OCI-LY7 (cell line): ENCODE results near the gene CUL2. TPM values are rescaled to one million over a fixed set of nuclear protein-coding genes. Genes with fewer than 3 reads are reported as not detected.

Experiments used
- BruUV-seq: library from RNA; stranded (reverse); fragments of 400-500 nt; replicated peaks from 2 replicates; lab custom pipeline; 2021; lab: Mats Ljungman, UMichigan
- CTCF ChIA-PET: fragments of 300-600 bp; sonication (Branson Sonifier 250); formaldehyde crosslinking; loops from one replicate; lab custom pipeline; 2022; ENCODE audit warnings: antibody characterized with exemption; ENCODE audit not compliant: unreplicated experiment; lab: Charles Lee
- POLR2A ChIA-PET: fragments of 300-600 bp; sonication (Branson Sonifier 250); formaldehyde crosslinking; loops from one replicate; lab custom pipeline; 2022; ENCODE audit warnings: antibody characterized with exemption; lab: Charles Lee
- DNase-seq: peaks from one replicate; pipeline ENCODE4 v3.0.0-alpha.2; 2015; ENCODE audit warnings: low spot score
- H2AFZ ChIP-seq: fragments of 200-600 bp; sonication (generic), shearing (Covaris generic); 2 replicates; pipeline ENCODE4 v1.6.1; 2014; ENCODE audit warnings: mild to moderate bottlenecking, antibody characterized with exemption, low read length, moderate library complexity
- H3K27ac ChIP-seq: fragments of 200-600 bp; sonication (generic); 2 replicates; pipeline ENCODE4 v1.5.1; 2014; ENCODE audit warnings: mixed run types, low read depth, mild to moderate bottlenecking, moderate library complexity, low read length, inconsistent platforms; ENCODE audit not compliant: poor library complexity, severe bottlenecking
- H3K36me3 ChIP-seq: fragments of 200-600 bp; sonication (generic); 2 replicates; pipeline ENCODE4 v1.6.1; 2014; ENCODE audit warnings: mild to moderate bottlenecking, antibody characterized with exemption, low read length, moderate library complexity, mixed read lengths; ENCODE audit not compliant: insufficient read depth
- H3K4me1 ChIP-seq: fragments of 200-600 bp; sonication (generic); 2 replicates; pipeline ENCODE4 v1.5.1; 2014; ENCODE audit warnings: mild to moderate bottlenecking, low read length; ENCODE audit not compliant: insufficient read depth, poor library complexity, severe bottlenecking
- H3K4me2 ChIP-seq: fragments of 200-600 bp; sonication (generic); 2 replicates; pipeline ENCODE4 v1.6.1; 2014; ENCODE audit warnings: mild to moderate bottlenecking, low read length
- H3K4me3 ChIP-seq: fragments of 200-600 bp; sonication (generic); 2 replicates; pipeline ENCODE4 v1.5.1; 2014; ENCODE audit warnings: mild to moderate bottlenecking, low read depth, low read length; ENCODE audit not compliant: poor library complexity, severe bottlenecking
- H3K79me2 ChIP-seq: fragments of 200-600 bp; sonication (generic); 2 replicates; pipeline ENCODE4 v1.6.1; 2016; ENCODE audit warnings: low read depth, mild to moderate bottlenecking, low read length, moderate library complexity, mixed read lengths; ENCODE audit not compliant: insufficient read depth
- H3K9me2 ChIP-seq: fragments of 200-600 bp; sonication (generic); 2 replicates; pipeline ENCODE4 v1.6.1; 2016; ENCODE audit warnings: mild to moderate bottlenecking, low read length, mixed read lengths; ENCODE audit not compliant: insufficient read depth
- H3K9me3 ChIP-seq: fragments of 200-600 bp; sonication (generic); 2 replicates; pipeline ENCODE4 v1.6.1; 2014; ENCODE audit warnings: mild to moderate bottlenecking, mixed run types, low read length, mixed read lengths
- H4K20me1 ChIP-seq: fragments of 200-600 bp; sonication (generic); 2 replicates; pipeline ENCODE4 v1.6.1; 2014; ENCODE audit warnings: mild to moderate bottlenecking, antibody characterized with exemption, low read length, moderate library complexity, mixed read lengths; ENCODE audit not compliant: insufficient read depth
- EZH2phosphoT487 ChIP-seq: fragments of 200-600 bp; sonication (generic); IDR thresholded peaks from 2 replicates; pipeline ENCODE4 v1.6.1; 2018; ENCODE audit warnings: low read depth, borderline replicate concordance, mild to moderate bottlenecking, mixed run types, antibody characterized with exemption, low read length, moderate library complexity, mixed read lengths
- intact Hi-C: fragments of 100-400 bp; cut with micrococcal nuclease; formaldehyde crosslinking; loops from one replicate; pipeline ENCODE4 v1.10.0; 2022; ENCODE audit not compliant: unreplicated experiment
- total RNA-seq, 2 experiments: library from RNA; depleted of rRNA in 1 of 2; stranded (reverse); fragments of >200 nt in 1 of 2; shearing (Covaris generic) in 1 of 2; gene quantifications; 2 replicates each; pipeline ENCODE4 v1.2.3, GENCODE V29; 2014 to 2022
- TF ChIP-seq, protein P1 (sequence below): fragments of 200-600 bp; sonication (generic); conservative IDR thresholded peaks from 2 replicates; pipeline ENCODE4 v1.5.1; 2014; ENCODE audit warnings: mild to moderate bottlenecking, antibody characterized with exemption, low read length, moderate library complexity, mixed read lengths

Gene CUL2
- total RNA-seq, 2 experiments from 2014 or later, result 25.5 to 40.4 TPM

GRCh38 chr10:34967335-34967880 is 122.7 kb downstream of the CUL2 start:
- H3K4me3 ChIP-seq, result no peak overlapping the region
- no peaks in the 10 kb centered on the region for H3K9me2 ChIP-seq
- no peak overlapping the region for H2AFZ ChIP-seq
- POLR2A ChIA-PET, result no interaction called here
- H3K79me2 ChIP-seq, result no peaks in the 10 kb centered on the region
- no peak overlapping the region for H3K27ac ChIP-seq
- H3K36me3 ChIP-seq, result no peaks in the 10 kb centered on the region
- intact Hi-C loops, result no loop called here
- no peak for TF ChIP-seq EZH2phosphoT487
- TF ChIP-seq, protein P1, sequence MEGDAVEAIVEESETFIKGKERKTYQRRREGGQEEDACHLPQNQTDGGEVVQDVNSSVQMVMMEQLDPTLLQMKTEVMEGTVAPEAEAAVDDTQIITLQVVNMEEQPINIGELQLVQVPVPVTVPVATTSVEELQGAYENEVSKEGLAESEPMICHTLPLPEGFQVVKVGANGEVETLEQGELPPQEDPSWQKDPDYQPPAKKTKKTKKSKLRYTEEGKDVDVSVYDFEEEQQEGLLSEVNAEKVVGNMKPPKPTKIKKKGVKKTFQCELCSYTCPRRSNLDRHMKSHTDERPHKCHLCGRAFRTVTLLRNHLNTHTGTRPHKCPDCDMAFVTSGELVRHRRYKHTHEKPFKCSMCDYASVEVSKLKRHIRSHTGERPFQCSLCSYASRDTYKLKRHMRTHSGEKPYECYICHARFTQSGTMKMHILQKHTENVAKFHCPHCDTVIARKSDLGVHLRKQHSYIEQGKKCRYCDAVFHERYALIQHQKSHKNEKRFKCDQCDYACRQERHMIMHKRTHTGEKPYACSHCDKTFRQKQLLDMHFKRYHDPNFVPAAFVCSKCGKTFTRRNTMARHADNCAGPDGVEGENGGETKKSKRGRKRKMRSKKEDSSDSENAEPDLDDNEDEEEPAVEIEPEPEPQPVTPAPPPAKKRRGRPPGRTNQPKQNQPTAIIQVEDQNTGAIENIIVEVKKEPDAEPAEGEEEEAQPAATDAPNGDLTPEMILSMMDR, result no peak
- DNase-seq, result no peak
- CTCF ChIA-PET, result no interaction called here
- no peak overlapping the region for H3K4me2 ChIP-seq
- H3K9me3 ChIP-seq, result no peaks in the 10 kb centered on the region
- BruUV-seq, result no TSS peak
- H4K20me1 ChIP-seq, result no peaks in the 10 kb centered on the region
- no peaks in the 10 kb centered on the region for H3K4me1 ChIP-seq

GRCh38 chr10:34966451-34966850 is 123.7 kb downstream of the CUL2 start:
- H3K4me1 ChIP-seq, result no peaks in the 10 kb centered on the region
- TF ChIP-seq, protein P1, result no peak
- no peak for TF ChIP-seq EZH2phosphoT487
- no peaks in the 10 kb centered on the region for H3K79me2 ChIP-seq
- H2AFZ ChIP-seq, result no peak overlapping the region
- POLR2A ChIA-PET, result interaction anchor here (0.6 kb wide), 1 partner anchor 1280 kb away, joined by 3 read pairs; no protein-coding TSS in a partner anchor
- CTCF ChIA-PET, result no interaction called here
- H4K20me1 ChIP-seq, result no peaks in the 10 kb centered on the region
- no TSS peak for BruUV-seq
- H3K27ac ChIP-seq, result no peak overlapping the region
- no peak overlapping the region for H3K4me3 ChIP-seq
- intact Hi-C loops, result no loop called here
- H3K4me2 ChIP-seq, result no peak overlapping the region
- DNase-seq, result no peak
- no peaks in the 10 kb centered on the region for H3K36me3 ChIP-seq
- H3K9me3 ChIP-seq, result no peaks in the 10 kb centered on the region
- no peaks in the 10 kb centered on the region for H3K9me2 ChIP-seq

- H3K4me2 ChIP-seq, result no peak overlapping the region
Observed at GRCh38 chr10:34966040-34966439, 124.1 kb downstream of the CUL2 start.

More at GRCh38 chr10:34966040-34966439, 124.1 kb downstream of the CUL2 start:
- Histone ChIP-seq H2AFZ (no peak overlapping the region), H4K20me1 (no peaks in the 10 kb centered on the region), H3K27ac (no peak overlapping the region), H3K4me3 (no peak overlapping the region), H3K4me1 (no peaks in the 10 kb centered on the region), H3K9me2 (no peaks in the 10 kb centered on the region), H3K79me2 (no peaks in the 10 kb centered on the region), H3K9me3 (no peaks in the 10 kb centered on the region), H3K36me3 (no peaks in the 10 kb centered on the region)
- no TSS peak for BruUV-seq
- intact Hi-C loops, result no loop called here
- ChIA-PET POLR2A (interaction anchor here (0.5 to 0.6 kb wide), 2 partner anchors 756 to 1280 kb away, joined by 3 read pairs; no protein-coding TSS in a partner anchor), CTCF (no interaction called here)
- TF ChIP-seq, protein P1, result no peak
- no peak for TF ChIP-seq EZH2phosphoT487
- no peak for DNase-seq
